GM12892 (cell line): ENCODE data around the gene PDZRN3.

ENCODE experiments used
- DNase-seq: peaks from one replicate; pipeline ENCODE4 v3.0.0; 2011; ENCODE audit not compliant: insufficient read length
- FAIRE-seq: peaks from 2 replicates; lab custom pipeline; 2011; peaks lifted over from hg19 to GRCh38; lab: Jason Lieb, UNC
- POLR2A ChIP-seq: IDR thresholded peaks from 2 replicates; pipeline ENCODE4 v1.6.1; 2011; ENCODE audit warnings: low read depth, low read length, control low read depth
- POLR2AphosphoS5 ChIP-seq: IDR thresholded peaks from 2 replicates; pipeline ENCODE4 v1.6.1; 2011; ENCODE audit warnings: low read depth, low read length, control low read depth
- TAF1 ChIP-seq: IDR thresholded peaks from 2 replicates; pipeline ENCODE4 v1.6.1; 2011; ENCODE audit warnings: low read depth, mild to moderate bottlenecking, control low read depth, low read length, borderline replicate concordance

PDZRN3 gene

DNA sequence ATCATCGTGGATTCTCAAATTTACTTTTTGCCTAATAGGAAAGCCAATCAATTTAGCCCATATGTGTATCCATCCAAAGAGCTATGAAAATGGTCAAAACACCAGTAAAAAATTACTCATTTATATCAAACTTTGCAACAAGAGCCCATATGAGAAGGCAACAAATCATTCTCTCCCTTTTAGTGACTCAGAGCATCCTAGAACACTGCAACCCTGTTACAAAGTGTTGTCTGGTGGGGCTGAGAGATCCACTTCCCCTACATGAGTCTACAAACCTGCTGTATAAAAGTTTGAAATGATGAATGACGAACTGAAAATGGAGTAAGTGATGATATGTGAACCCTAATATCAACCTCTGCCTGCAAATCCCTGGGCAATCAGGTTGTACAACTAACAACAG is 23.3 kb downstream of the PDZRN3 start:
- DNase-seq (no peak), FAIRE-seq (no peak)
- TF ChIP-seq POLR2A = no peak
- no peak for TF ChIP-seq TAF1
- TF ChIP-seq POLR2AphosphoS5 = no peak

DNA sequence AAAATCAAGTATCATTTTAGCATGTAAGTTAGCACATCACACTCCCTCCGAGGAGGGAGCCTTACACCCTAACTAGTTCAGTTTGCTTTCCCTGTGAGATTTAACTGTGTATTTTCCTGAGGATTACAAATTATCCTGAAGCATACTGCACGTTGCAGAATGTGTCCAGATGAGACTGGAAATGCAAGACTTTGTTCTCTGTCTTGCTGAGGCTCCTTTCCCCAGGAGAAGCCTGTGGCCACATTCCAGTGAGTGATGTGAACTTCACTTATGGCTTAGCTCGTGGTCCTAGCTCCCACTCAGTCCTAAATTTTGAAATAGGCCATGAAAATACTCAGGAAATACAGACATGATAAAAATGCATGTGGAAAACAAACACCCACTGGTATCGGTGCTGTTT is 23.7 kb downstream of the PDZRN3 start:
- FAIRE-seq (no peak), DNase-seq (no peak)
- TF ChIP-seq POLR2A (no peak), TAF1 (no peak), POLR2AphosphoS5 (no peak)

DNA sequence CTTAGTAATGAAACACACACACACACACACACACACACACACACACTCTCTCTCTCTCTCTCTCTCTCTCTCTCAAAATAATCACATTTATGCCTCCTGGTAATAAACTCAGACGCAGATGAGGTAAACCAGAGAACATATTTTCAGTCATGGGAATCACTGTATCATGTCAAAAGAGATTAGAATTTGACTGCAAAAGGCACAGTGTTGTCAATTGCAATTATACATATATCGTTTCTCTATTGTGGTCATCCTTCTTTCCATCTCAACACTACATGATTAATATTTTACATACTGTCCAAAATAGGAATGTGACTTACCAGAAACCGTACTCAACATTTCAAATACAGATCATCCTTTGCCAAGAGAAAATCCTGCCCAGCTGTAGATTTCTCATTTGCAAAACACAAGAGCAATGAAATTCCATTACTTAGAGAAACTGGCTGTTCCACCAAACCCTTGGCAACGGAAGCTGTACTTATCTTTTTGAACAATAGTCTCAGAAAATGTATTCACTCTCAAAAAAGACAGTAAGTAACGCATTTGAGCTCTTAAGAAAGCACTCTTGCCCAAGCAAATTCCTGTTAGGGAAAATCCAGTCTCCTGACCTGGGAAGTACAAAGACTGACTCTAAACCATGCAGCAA is 24.3 kb downstream of the PDZRN3 start:
- FAIRE-seq = no peak
- DNase-seq = no peak
- no peak for TF ChIP-seq TAF1
- no peak for TF ChIP-seq POLR2A
- no peak for TF ChIP-seq POLR2AphosphoS5

DNA sequence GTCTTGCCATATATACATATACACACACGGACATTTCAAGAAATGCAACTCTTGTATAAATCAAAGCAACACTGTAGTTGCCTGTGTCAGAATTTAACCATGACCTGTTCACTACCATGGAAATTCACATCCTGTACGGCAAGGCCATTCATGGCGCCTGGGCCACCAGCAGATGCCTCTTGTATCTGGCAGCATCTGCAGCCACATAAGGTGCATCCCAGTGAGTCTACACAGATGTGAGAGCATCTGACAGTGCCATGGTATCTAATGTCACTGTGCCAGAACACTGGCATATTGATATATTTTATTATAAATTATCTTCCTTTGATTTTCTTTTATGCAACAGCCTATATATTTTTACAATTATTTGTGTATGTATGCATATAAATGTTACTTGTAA is 25.1 kb downstream of the PDZRN3 start:
- FAIRE-seq = no peak
- no peak for TF ChIP-seq POLR2A
- DNase-seq = no peak

DNA sequence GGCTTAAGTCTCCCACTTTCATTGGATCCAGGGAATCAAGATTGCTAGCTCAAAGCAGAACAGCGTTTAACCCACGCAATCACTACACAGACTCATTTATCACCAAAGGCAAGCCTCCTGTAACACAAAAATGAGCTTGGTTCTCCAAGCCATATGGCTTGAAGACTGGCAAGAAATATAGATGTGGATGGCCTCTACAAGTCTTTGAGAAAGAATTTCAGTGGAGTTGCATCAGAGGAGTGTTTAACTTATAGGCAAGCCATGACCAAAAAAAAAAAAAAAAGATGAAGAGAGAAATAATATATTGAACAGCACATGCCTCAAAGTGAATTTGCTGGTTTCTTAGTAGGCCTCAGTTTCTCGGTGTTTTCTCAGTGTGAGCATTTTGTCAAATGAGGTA is 27.3 kb downstream of the PDZRN3 start:
- no peak for FAIRE-seq
- TF ChIP-seq POLR2AphosphoS5 = no peak
- no peak for DNase-seq

DNA sequence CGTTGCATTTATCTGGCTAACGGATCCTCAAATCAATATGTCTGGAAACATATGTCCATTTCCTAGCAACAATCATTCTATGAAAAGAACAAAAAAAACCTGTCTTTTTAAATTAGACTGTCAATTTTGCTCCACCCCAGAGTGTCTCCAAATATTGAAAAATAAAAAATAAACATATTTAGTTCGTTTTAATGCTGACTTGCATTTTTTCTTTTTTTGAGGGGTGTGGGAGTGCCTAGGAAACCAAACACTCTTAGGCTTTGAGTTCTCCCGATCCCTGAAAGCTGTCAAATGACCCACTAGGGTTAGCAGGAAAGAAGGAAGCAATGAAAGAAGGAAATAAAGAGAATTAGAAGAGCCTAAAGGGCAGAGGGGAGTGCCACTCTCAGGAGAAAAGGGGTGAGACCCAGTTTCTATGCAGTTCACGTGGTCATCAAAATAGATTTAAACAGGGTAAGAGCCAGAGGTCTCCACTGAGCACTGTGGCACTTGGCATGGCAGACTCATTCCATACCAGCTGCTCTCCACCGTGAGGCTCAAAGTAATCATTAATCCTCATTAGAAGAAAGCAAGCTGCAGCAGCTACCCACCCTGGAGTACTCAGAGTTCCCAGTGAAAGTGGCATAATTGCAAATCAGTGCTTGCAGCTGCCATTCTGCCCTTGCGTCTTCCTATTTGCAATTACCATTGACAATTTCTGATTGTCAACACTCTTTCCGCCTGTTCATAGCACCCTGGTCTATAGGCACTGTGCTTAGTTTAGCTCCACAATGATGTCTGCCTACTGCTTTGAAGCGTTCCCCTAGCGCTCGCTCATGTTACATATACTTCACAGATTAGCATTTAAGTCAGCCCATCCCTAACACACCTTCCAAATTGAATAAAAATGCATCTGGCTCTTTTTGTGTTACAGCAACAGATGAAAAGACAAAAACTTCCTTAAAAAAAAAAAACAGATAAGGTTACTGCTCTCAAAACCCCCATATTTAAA is 32.3 kb downstream of the PDZRN3 start:
- DNase-seq (no peak), FAIRE-seq (no peak)
- TF ChIP-seq POLR2AphosphoS5 (no peak), TAF1 (no peak), POLR2A (no peak)

DNA sequence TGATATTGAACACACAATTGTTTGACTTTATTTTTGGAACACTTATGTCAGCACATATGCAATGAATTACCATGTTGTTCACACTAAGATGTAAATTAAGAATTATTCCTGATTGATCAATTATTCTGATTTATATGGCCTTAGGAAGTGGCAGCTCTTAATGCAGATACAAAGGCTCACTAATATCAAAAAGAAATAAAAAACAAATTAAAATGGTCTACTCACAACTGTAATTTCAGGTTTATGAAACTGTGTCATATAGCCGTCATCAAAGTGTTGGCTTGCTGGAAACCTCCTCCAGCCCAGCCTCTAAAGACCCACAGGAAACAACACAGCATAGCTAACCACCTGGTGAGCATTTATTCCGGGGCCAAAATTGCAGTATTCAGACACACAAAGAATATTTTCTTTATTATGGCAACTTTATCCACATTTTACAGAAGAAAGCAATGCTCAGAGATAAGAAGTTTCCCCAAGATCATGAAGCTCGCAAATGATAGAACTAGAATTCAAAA is 33.4 kb downstream of the PDZRN3 start:
- DNase-seq (no peak), FAIRE-seq (no peak)
- TF ChIP-seq POLR2AphosphoS5 (no peak), POLR2A (no peak), TAF1 (no peak)

DNA sequence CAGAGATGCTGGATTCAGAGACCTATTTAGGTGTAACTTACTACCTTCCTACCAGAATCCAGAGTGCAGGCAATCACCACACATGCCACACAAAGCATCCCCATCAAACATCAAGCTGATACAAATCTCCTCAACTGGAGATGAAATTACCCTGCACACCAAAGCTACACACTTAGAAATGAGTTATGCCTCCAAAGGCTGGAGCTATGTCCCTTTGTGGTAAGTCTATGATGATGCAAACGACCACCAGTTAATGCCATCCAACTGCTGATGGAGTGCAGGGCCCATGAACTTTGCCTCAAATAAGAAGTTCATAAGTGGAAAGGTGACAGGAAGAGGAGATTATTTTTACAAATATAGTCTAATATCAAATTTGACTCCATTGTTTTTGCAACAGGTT is 38.1 kb downstream of the PDZRN3 start:
- no peak for DNase-seq
- TF ChIP-seq POLR2A (no peak), TAF1 (no peak), POLR2AphosphoS5 (no peak)
- no peak for FAIRE-seq

DNA sequence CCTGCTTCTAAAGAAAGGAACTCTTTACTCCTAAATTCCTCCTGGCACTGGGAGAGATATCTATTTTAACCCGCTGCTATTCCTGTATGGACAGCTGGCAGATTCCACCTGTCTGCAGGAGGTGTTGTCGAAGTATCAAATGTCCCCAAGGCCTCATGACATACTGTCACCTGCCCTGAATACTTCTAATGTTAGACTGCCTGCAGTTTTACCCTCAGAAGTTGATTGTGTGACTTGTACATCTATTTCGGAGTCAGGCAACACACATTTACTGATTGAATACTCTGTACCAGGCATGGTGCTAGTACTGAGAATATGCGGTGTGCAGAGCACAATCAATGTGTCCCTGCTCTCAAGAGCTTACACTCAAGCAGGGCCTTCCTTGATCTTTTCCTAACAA is 38.6 kb downstream of the PDZRN3 start:
- DNase-seq (no peak), FAIRE-seq (no peak)
- no peak for TF ChIP-seq TAF1
- TF ChIP-seq POLR2AphosphoS5 = no peak
- TF ChIP-seq POLR2A = no peak

DNA sequence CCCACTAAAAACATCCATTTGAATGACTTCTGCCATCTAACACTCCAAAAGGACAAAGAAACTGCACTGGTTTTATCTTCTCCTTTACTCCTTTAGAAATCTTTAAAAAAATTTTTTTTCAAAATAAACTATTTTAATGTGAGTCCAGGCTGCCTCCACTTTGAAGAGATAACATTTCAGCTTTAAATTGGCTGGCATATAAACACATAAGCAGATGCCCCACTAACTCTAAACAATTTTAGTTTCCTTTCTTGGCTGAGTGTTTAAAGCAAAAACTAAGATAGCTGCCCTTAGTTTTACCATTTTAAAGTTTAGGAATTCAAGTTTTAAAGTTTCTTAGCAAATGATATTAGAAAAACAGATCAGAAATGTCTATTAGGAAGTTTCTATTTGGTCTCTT is 39.9 kb downstream of the PDZRN3 start:
- no peak for FAIRE-seq
- DNase-seq = no peak
- TF ChIP-seq POLR2A (no peak), TAF1 (no peak), POLR2AphosphoS5 (no peak)

DNA sequence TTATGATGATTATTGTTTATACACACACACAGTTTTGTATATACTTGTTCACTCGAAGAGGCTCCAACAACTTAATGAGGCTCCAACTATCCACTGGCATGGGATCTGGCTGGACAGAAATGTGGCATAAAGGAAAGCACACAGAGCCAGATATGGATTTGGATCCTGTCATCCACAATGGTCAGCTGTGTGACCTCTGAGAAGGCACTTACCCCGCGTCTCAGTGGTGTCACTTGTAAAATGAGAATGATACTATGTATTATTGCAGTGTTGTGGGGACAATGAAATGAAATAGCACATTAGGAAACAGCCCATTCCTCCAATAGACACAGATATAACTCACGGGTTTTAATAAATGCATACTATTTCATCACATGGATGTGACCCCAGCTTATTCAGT is 42.2 kb downstream of the PDZRN3 start:
- TF ChIP-seq POLR2A (no peak), TAF1 (no peak)
- FAIRE-seq (no peak), DNase-seq (no peak)

DNA sequence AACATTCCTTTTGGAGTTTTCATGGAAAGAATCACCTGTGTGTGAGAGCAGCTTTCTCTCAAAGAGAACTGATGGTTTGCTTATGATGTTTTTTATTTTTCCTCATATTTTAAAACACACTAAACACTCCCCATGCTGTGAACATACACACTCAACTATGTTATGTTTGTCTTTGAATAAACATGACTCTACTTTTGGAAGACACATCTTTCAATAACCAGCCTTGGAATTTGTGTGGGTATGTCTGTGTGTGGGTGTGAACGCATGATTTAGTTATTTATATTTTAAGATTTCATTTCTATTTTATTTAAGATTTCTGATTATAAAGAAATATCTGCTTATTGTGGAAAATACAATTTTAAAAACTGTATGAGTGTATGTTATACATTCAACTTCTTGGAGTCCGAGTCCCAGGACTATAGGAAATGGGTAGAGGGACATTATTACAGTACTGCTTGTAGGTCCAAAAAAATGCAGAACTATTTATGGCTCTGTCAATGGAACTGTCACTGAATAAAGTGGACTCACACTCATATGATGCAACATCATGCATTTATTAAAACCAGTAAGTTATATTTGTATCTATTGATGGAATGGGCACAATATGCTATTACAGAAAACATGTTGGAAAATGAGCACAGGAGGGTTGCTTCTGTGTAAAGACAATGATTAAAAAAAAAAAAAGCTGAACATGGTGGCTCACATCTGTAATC is 43.5 kb downstream of the PDZRN3 start:
- no peak for FAIRE-seq
- DNase-seq = no peak
- TF ChIP-seq POLR2A (no peak), TAF1 (no peak), POLR2AphosphoS5 (no peak)
